Heart right ventricle (tissue), 16 donors: ENCODE measurements around the gene CD109. TPM values are rescaled to one million over a fixed set of nuclear protein-coding genes. Genes with fewer than 3 reads are reported as not detected.
"Not testable (repeated sequence)": the region's sequence is repeated elsewhere in the genome, so short reads cannot be mapped to it uniquely, and the experiment has no call there.

Experiments used
- ATAC-seq, 8 donors: fragments of 200-7000 bp; cut with Tn5 transposase; one replicate each; pipeline ENCODE4 v1.9.1; 2020; ENCODE audit warnings: mild to moderate bottlenecking in 8 of 8, moderate library complexity in 8 of 8, moderate number of reproducible peaks in 1 of 8
- DNase-seq, 2 donors: peaks; one replicate each; pipeline ENCODE4 v3.0.0-alpha.2; 2020
- H3K27ac ChIP-seq, 10 donors: fragments of 200-600 bp; sonication (generic) in 2 of 10; one replicate each; pipeline versions ENCODE4 v1.5.0 to v1.8.0; 2020 to 2022; ENCODE audit warnings: mild to moderate bottlenecking in 3 of 10
- H3K27me3 ChIP-seq, 7 donors: fragments of 200-600 bp; one replicate each; pipeline ENCODE4 v1.8.0; 2021 to 2022; ENCODE audit warnings: mild to moderate bottlenecking in 2 of 7
- H3K36me3 ChIP-seq, 9 donors: fragments of 200-600 bp; sonication (generic) in 1 of 9; one replicate each; pipeline versions ENCODE4 v1.5.0 to v1.8.0; 2020 to 2022; ENCODE audit warnings: mild to moderate bottlenecking in 2 of 9
- H3K4me1 ChIP-seq, 9 donors: fragments of 200-600 bp; sonication (generic) in 1 of 9; one replicate each; pipeline versions ENCODE4 v1.5.0 to v1.8.0; 2020 to 2022; ENCODE audit warnings: mild to moderate bottlenecking in 4 of 9
- H3K4me3 ChIP-seq, 10 donors: fragments of 200-600 bp; sonication (generic) in 2 of 10; one replicate each; pipeline versions ENCODE4 v1.5.0 to v1.8.0; 2020 to 2022; ENCODE audit warnings: mild to moderate bottlenecking in 7 of 10, moderate library complexity in 2 of 10
- H3K9me3 ChIP-seq, 11 donors: fragments of 200-600 bp in 10 of 11; sonication (generic) in 2 of 11; one replicate each; pipeline versions ENCODE4 v1.5.0 to v1.8.0; 2013 to 2022; ENCODE audit warnings: mild to moderate bottlenecking in 2 of 11, control low read depth in 1 of 11, moderate library complexity in 1 of 11
- CTCF ChIP-seq, 9 donors: fragments of 200-600 bp; sonication (generic) in 2 of 9; IDR thresholded peaks; one replicate each; pipeline versions ENCODE4 v1.5.0 to v1.8.0; 2021 to 2022; ENCODE audit warnings: antibody characterized with exemption in 9 of 9, mild to moderate bottlenecking in 5 of 9, moderate library complexity in 1 of 9
- WGBS, 2 donors: extraction: QIAGEN DNeasy Blood & Tissue Kit; methylation state at CpG; one replicate each; pipeline ENCODE4 v1.1.7; 2013; ENCODE audit warnings: inconsistent platforms in 1 of 2; 5-methylcytosine and 5-hydroxymethylcytosine counted together
- intact Hi-C, 10 donors: fragments of 100-400 bp; cut with DNase I; formaldehyde crosslinking; loops; one replicate each; pipeline versions ENCODE4 v1.11.1 to v1.14.2; 2022
- polyA plus RNA-seq, 2 donors: library from polyadenylated mRNA; stranded (reverse); fragments of 200-250 nt; gene quantifications; one replicate each; pipeline ENCODE4 v1.2.3, GENCODE V29; 2013
- total RNA-seq, 10 donors: library from RNA; stranded (reverse); fragmentation: NEBNext Ultra II Directional in 3 of 10; extraction: Animal tissue kit (Norgen Biotek cat#: 25700) in 3 of 10; gene quantifications; one replicate each; pipeline versions ENCODE4 v1.2.1 to v1.2.4, GENCODE V29; 2021 to 2023
- donor health status: Arrhythmogenic right ventricular cardiomyopathy.
- donor health status: ischemic (EF 13 %, LVEDD 7.1; RV severe dilation, severe dysfunction).
- donor health status: healthy with polysubstance abuse.
- donor health status: DM: no; HTN: yes; CAD: no.
- donor health status: DM: no; HTN: no; CAD: no.
- donor health status: ischemic (EF 25% LVEDD 6.9; RV normal size, moderate dysfunction).
- donor health status: ischemic (EF 25% LVEDD 5.7; RV mildly dilated, moderate dysfunction).
- donor health status: healthy.
- donor health status: DM: yes; HTN: yes; CAD: no.
- donor health status: Ischemic cardiomyopathy.
- donor health status: ischemic (EF 35%, LVEDD 5.7; RV mildly dilated, moderate dysfunction).
- donor health status: nonischemic (EF 11% LVEDD 7.7; RV severe dilation, severe dysfunction).
- donor health status: DM: yes; HTN: yes; CAD: no.
- donor health status: PGD.
- donor health status: ischemic (EF 29% LVEDD 5.4; RV normal size, mild dysfunction).
- donor health status: nonischemic (EF 23%, LVEDD 6.1; RV moderate dilation, normal function).

The CD109 gene
- total and polyA plus RNA-seq, 12 donors, result 2.3 to 15.4 (median 7.9) TPM

GRCh38 chr6:73710948-73711347, 14.9 kb downstream of the CD109 start:
- no peak for DNase-seq
- Histone ChIP-seq H3K36me3 (no peaks in the 10 kb centered on the region), H3K4me3 (no peak overlapping the region), H3K27ac (no peak overlapping the region), H3K27me3 (no peaks in the 10 kb centered on the region), H3K9me3 (no peaks in the 10 kb centered on the region), H3K4me1 (peaks cover 0 to 26% (median 14%) of the 10 kb centered on the region in 9 donors)
- intact Hi-C loops, result no loop called here
- TF ChIP-seq CTCF (IDR thresholded peaks at IDR 0.05), result no peak
- 98 to 100% methylated on average over 1 of the region's 1 CpG for WGBS, 2 donors
- ATAC-seq, result no peak

- Histone ChIP-seq H3K27ac (peak overlapping the region in 6 of 10 donors; percentile 7 to 87 (median 62)), H3K4me1 (peaks cover 0 to 26% (median 14%) of the 10 kb centered on the region in 9 donors), H3K27me3 (no peaks in the 10 kb centered on the region), H3K4me3 (no peak overlapping the region), H3K36me3 (no peaks in the 10 kb centered on the region), H3K9me3 (peaks cover 0 to 5% (median 0%) of the 10 kb centered on the region in 11 donors)
- no peak for TF ChIP-seq CTCF (IDR thresholded peaks at IDR 0.05)
- intact Hi-C loops, result no loop called here
- 93% methylated on average over 5 of the region's 5 CpGs for WGBS, 2 donors
- DNase-seq (no peak), ATAC-seq (no peak)
These were observed 16.7 kb downstream of the CD109 start for GRCh38 chr6:73712535-73713173.

GRCh38 chr6:73713426-73714147, 17.6 kb downstream of the CD109 start:
- H3K27me3 ChIP-seq, result no peaks in the 10 kb centered on the region
- H3K27ac ChIP-seq, result peak overlapping the region; percentile 21 to 87 (median 65)
- no peaks in the 10 kb centered on the region for H3K36me3 ChIP-seq
- TF ChIP-seq CTCF (IDR thresholded peaks at IDR 0.05), result no peak
- 46 to 58% methylated on average over 8 of the region's 8 CpGs for WGBS, 2 donors
- H3K4me1 ChIP-seq, result peaks cover 0 to 26% (median 14%) of the 10 kb centered on the region in 9 donors
- peaks cover 0 to 5% (median 0%) of the 10 kb centered on the region in 11 donors for H3K9me3 ChIP-seq
- intact Hi-C loops, result no loop called here
- DNase-seq (peak in 1 of 2 donors; percentile 36), ATAC-seq (peak; percentile 73 to 95 (median 84))
- no peak overlapping the region for H3K4me3 ChIP-seq

GRCh38 chr6:73715111-73715508, 19.1 kb downstream of the CD109 start:
- peaks cover 0 to 26% (median 14%) of the 10 kb centered on the region in 9 donors for H3K4me1 ChIP-seq
- H3K9me3 ChIP-seq, ATAC-seq, DNase-seq, H3K4me3 ChIP-seq, intact Hi-C loops, H3K36me3 ChIP-seq, H3K27me3 ChIP-seq: not testable (repeated sequence)
- H3K27ac ChIP-seq, result peak overlapping the region in 1 of 10 donors; percentile 87
- WGBS, 2 donors, result 88 to 98% methylated on average over 5 of the region's 5 CpGs
